HCT116 (cell line): ENCODE measurements around the gene PARP12. TPM values are rescaled to one million over a fixed set of nuclear protein-coding genes. Genes with fewer than 3 reads are reported as not detected.

ENCODE experiments used
- ATAC-seq: fragments of 200-7000 bp; cut with Tn5 transposase; 2 replicates; pipeline ENCODE4 v1.9.1; 2020; ENCODE audit warnings: mild to moderate bottlenecking, moderate library complexity
- BruUV-seq: library from RNA; stranded (reverse); fragments of 400-500 nt; replicated peaks from 2 replicates; lab custom pipeline; 2021; lab: Mats Ljungman, UMichigan
- CTCF ChIA-PET: fragments of 300-600 bp; sonication (Branson Sonifier 250); formaldehyde crosslinking; loops from one replicate; lab custom pipeline; 2021; ENCODE audit warnings: antibody characterized with exemption; lab: Charles Lee
- POLR2A ChIA-PET: fragments of 300-600, 350-600 bp; sonication (Branson Sonifier 250); formaldehyde crosslinking; loops from one replicate; lab custom pipeline; 2021; ENCODE audit warnings: antibody characterized with exemption; lab: Charles Lee
- RAD21 ChIA-PET, 2 experiments: fragments of 300-600 bp; sonication (Branson Sonifier 250); formaldehyde crosslinking; loops; one replicate each; lab custom pipeline; 2023; ENCODE audit warnings: low total read pairs in 2 of 2; ENCODE audit not compliant: uncharacterized antibody in 2 of 2, unreplicated experiment in 2 of 2, low non-redundant PET in 1 of 2; lab: Charles Lee
- DNase-seq: peaks from one replicate; pipeline ENCODE4 v3.0.0-alpha.2; 2010; ENCODE audit warnings: low read depth, low spot score
- H2AFZ ChIP-seq: fragments of 200-600 bp; shearing (Covaris generic), sonication (generic); 2 replicates; pipeline ENCODE4 v1.6.1; 2017; ENCODE audit warnings: low read depth, mixed run types, mixed read lengths, antibody characterized with exemption, low read length; ENCODE audit not compliant: poor library complexity, severe bottlenecking
- H3K27ac ChIP-seq: 2 replicates; pipeline ENCODE4 v1.5.1; 2012; ENCODE audit warnings: low read depth, low read length
- H3K27me3 ChIP-seq: fragments of 200-600 bp; sonication (generic); 2 replicates; pipeline ENCODE4 v1.6.1; 2016; ENCODE audit warnings: mixed run types, low read length, mixed read lengths; ENCODE audit not compliant: insufficient read depth
- H3K36me3 ChIP-seq, 2 experiments: fragments of 200-500 bp in 1 of 2; fragments of 200-600 bp in 1 of 2; sonication (Bioruptor generic) in 1 of 2; sonication (generic) in 1 of 2; 2 replicates each; pipeline versions ENCODE4 v1.5.1 to v1.6.1; 2014 to 2016; ENCODE audit warnings: low read length in 2 of 2, inconsistent platforms in 1 of 2, mixed read lengths in 1 of 2, mixed run types in 1 of 2; ENCODE audit not compliant: insufficient read depth in 2 of 2, control insufficient read depth in 1 of 2
- H3K4me1 ChIP-seq, 2 experiments: fragments of 200-600 bp in 1 of 2; sonication (generic) in 1 of 2; 2 replicates each; pipeline versions ENCODE4 v1.5.1 to v1.6.1; 2012 to 2017; ENCODE audit warnings: low read length in 2 of 2, inconsistent platforms in 1 of 2, mild to moderate bottlenecking in 1 of 2, mixed read lengths in 1 of 2, mixed run types in 1 of 2, moderate library complexity in 1 of 2; ENCODE audit not compliant: insufficient read depth in 2 of 2, control insufficient read depth in 1 of 2
- H3K4me2 ChIP-seq: fragments of 200-600 bp; sonication (generic); 2 replicates; pipeline ENCODE4 v1.6.1; 2017; ENCODE audit warnings: mixed run types, low read length, mixed read lengths
- H3K4me3 ChIP-seq, 2 experiments: fragments of 200-600 bp in 1 of 2; sonication (generic) in 1 of 2; replicated peaks in 1 of 2; 2 replicates each; pipeline ENCODE4 v1.5.1; 2011 to 2016; ENCODE audit warnings: low read length in 2 of 2, control low read depth in 1 of 2, low read depth in 1 of 2, mild to moderate bottlenecking in 1 of 2, mixed read lengths in 1 of 2, mixed run types in 1 of 2
- H3K79me2 ChIP-seq: fragments of 200-600 bp; sonication (generic); 2 replicates; pipeline ENCODE4 v1.6.1; 2017; ENCODE audit warnings: mild to moderate bottlenecking, mixed run types, low read length, moderate library complexity, mixed read lengths; ENCODE audit not compliant: insufficient read depth
- H3K9ac ChIP-seq: fragments of 200-600 bp; sonication (generic); 2 replicates; pipeline ENCODE4 v1.6.1; 2016; ENCODE audit warnings: low read length, mixed read lengths
- H3K9me2 ChIP-seq: fragments of 200-600 bp; sonication (generic), shearing (Covaris generic); 2 replicates; pipeline ENCODE4 v1.6.1; 2017; ENCODE audit warnings: mixed run types, mild to moderate bottlenecking, moderate library complexity; ENCODE audit not compliant: insufficient read depth
- H3K9me3 ChIP-seq, 2 experiments: fragments of 200-500 bp in 1 of 2; fragments of 200-600 bp in 1 of 2; sonication (Bioruptor generic) in 1 of 2; sonication (generic) in 1 of 2; 2 replicates each; pipeline ENCODE4 v1.6.1; 2014 to 2017; ENCODE audit warnings: low read length in 2 of 2, mixed read lengths in 2 of 2, inconsistent platforms in 1 of 2, low read depth in 1 of 2, mild to moderate bottlenecking in 1 of 2, mixed run types in 1 of 2, moderate library complexity in 1 of 2; ENCODE audit not compliant: control insufficient read depth in 1 of 2, insufficient read depth in 1 of 2
- H4K20me1 ChIP-seq: fragments of 200-600 bp; sonication (generic), shearing (Covaris generic); 2 replicates; pipeline ENCODE4 v1.6.1; 2017; ENCODE audit warnings: mixed run types, mild to moderate bottlenecking, moderate library complexity; ENCODE audit not compliant: insufficient read depth
- CBX3 ChIP-seq: IDR thresholded peaks from 2 replicates; pipeline ENCODE4 v1.6.1; 2012; ENCODE audit warnings: low read depth
- SIN3A ChIP-seq: IDR thresholded peaks from 2 replicates; pipeline ENCODE4 v1.6.1; 2012; ENCODE audit warnings: low read depth
- ZBTB33 ChIP-seq: IDR thresholded peaks from 2 replicates; pipeline ENCODE4 v1.6.1; 2011; ENCODE audit warnings: mild to moderate bottlenecking, low read length, moderate library complexity; ENCODE audit not compliant: insufficient replicate concordance; ENCODE audit errors: extremely low read depth
- ZFX ChIP-seq: fragments of 450-650 bp; IDR thresholded peaks from 2 replicates; pipeline ENCODE4 v1.6.1; 2017
- intact Hi-C: fragments of 100-400 bp; cut with micrococcal nuclease; formaldehyde crosslinking; loops from 2 replicates; pipeline ENCODE4 v1.10.0; 2022
- total RNA-seq: library from RNA; stranded (reverse); gene quantifications from one replicate; pipeline ENCODE4 v1.2.1, GENCODE V29; 2021; ENCODE audit not compliant: unreplicated experiment

PARP12 gene
- total RNA-seq, 1 experiment from 2014 or later, result 17.7 TPM

DNA sequence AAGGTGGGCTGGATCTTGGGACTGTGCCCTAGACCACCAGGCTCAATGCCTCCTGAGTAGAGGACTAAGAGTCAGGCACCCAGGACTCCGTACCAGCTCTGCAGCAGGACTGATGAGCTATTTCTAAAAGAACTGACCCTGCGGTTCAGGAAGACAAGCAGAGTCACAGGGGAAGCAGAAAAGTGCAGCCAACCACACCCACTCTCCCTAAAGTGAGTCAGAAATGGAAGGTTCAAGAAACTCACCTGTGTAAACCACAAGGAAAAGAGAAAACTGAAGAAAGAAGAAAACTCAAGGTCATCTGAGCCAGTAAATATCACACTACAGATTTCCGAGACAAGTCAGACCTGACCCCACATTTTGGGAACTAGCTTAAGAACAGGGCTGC is 2.5 kb downstream of the PARP12 start:
- Histone ChIP-seq H3K9me2 (no peaks in the 10 kb centered on the region), H3K4me1 (peaks cover 25 to 54% of the 10 kb centered on the region in 2 experiments), H3K4me2 (peak overlapping the region; percentile 92), H3K9ac (no peak overlapping the region), H3K36me3 (0 out of 4 replicates have a peak, but pooled peaks cover 0 to 3% of the 10 kb centered on the region in 2 experiments), H3K27me3 (no peaks in the 10 kb centered on the region), H3K9me3 (no peaks in the 10 kb centered on the region)
- CTCF ChIA-PET, result no interaction called here
- no TSS peak for BruUV-seq
- intact Hi-C loops, result loop anchor here (5.0 kb wide), 1 partner anchor 117 kb away; the partner anchor contains the start of gene KDM7A
- POLR2A ChIA-PET, result no interaction called here
- no peak for DNase-seq
- no peak for TF ChIP-seq SIN3A
- TF ChIP-seq ZFX, result no peak
- TF ChIP-seq CBX3, result no peak
- TF ChIP-seq ZBTB33, result no peak
- TF ChIP-seq, all 23 proteins: peak for 0
- Histone ChIP-seq H4K20me1 (no peaks in the 10 kb centered on the region), H3K27ac (no peak overlapping the region), H3K4me3 (0 out of 4 replicates have a peak overlapping the region, but pooled peaks of 1 of the 2 experiments have one; percentile 20), H3K79me2 (peaks cover 12% of the 10 kb centered on the region; the same call in 1 of the 2 replicates), H2AFZ (no peak overlapping the region)
- no peak for ATAC-seq
- RAD21 ChIA-PET, result no interaction called here
